ENCODE results near the gene CRNKL1.

- TF ChIP-seq CTCF (IDR thresholded peaks at IDR 0.05; ENCODE audit: low read depth, low read length, missing input control) (no peak), REST (IDR thresholded peaks at IDR 0.05) (no peak), ATF3 (IDR thresholded peaks at IDR 0.05) (no peak), SP1 (IDR thresholded peaks at IDR 0.05) (no peak), YY1 (IDR thresholded peaks at IDR 0.05) (no peak), GABPA (IDR thresholded peaks at IDR 0.05 in 1 of 2, conservative IDR thresholded peaks at IDR 0.05 in 1 of 2) (no peak), RAD21 (IDR thresholded peaks at IDR 0.05) (no peak), RXRA (IDR thresholded peaks at IDR 0.05) (no peak), EGR1 (IDR thresholded peaks at IDR 0.05; ENCODE audit: low read depth in 2 of 2) (no peak), MAX (IDR thresholded peaks at IDR 0.05) (no peak), FOXA1 (IDR thresholded peaks at IDR 0.05) (no peak), TAF1 (conservative IDR thresholded peaks at IDR 0.05) (no peak), ZBTB33 (IDR thresholded peaks at IDR 0.05) (no peak), JUND (IDR thresholded peaks at IDR 0.05) (no peak)
Measured at GRCh38 chr20:20037960-20038359, 14.3 kb downstream of the CRNKL1 start.
